Activated effector memory CD4-positive, alpha-beta T cell treated with anti-CD3 and anti-CD28 coated beads, Interleukin-2, amount 50 U/mL, for 16 hours (primary cell): Measurements from ENCODE around the gene TTC39A.
A peak's percentile ranks its signal among the peaks of the same experiment; 100 is the strongest.

ENCODE experiments used
- DNase-seq: peaks from one replicate; pipeline ENCODE4 v3.0.0-alpha.2; 2020

TTC39A gene

GRCh38 chr1:51313961-51314777 lies 16.2 kb downstream of the TTC39A start:
- no peak for DNase-seq

GRCh38 chr1:51313268-51313852 lies 17.0 kb downstream of the TTC39A start:
- DNase-seq: no peak

GRCh38 chr1:51312718-51313117 lies 17.6 kb downstream of the TTC39A start:
- no peak for DNase-seq

- no peak for DNase-seq
These were observed 18.5 kb downstream of the TTC39A start for GRCh38 chr1:51311826-51312225.

GRCh38 chr1:51310871-51311613 lies 19.3 kb downstream of the TTC39A start:
- no peak for DNase-seq

GRCh38 chr1:51309291-51309690 lies 21.1 kb downstream of the TTC39A start:
- DNase-seq: no peak

- no peak for DNase-seq
These were observed 21.7 kb downstream of the TTC39A start for GRCh38 chr1:51308636-51309035.

- DNase-seq: no peak
These were observed 23.4 kb downstream of the TTC39A start for GRCh38 chr1:51306950-51307349.

- DNase-seq: no peak
These were observed 25.0 kb downstream of the TTC39A start for GRCh38 chr1:51305371-51305823.

GRCh38 chr1:51304360-51304759 lies 26.0 kb downstream of the TTC39A start:
- no peak for DNase-seq

GRCh38 chr1:51303751-51304251 lies 26.6 kb downstream of the TTC39A start:
- no peak for DNase-seq

GRCh38 chr1:51303315-51303714 lies 27.0 kb downstream of the TTC39A start:
- DNase-seq: no peak

- no peak for DNase-seq
These were observed 27.6 kb downstream of the TTC39A start for GRCh38 chr1:51302746-51303145.

GRCh38 chr1:51302270-51302669 lies 28.1 kb downstream of the TTC39A start:
- no peak for DNase-seq

GRCh38 chr1:51301844-51302162 lies 28.6 kb downstream of the TTC39A start:
- DNase-seq: no peak

- no peak for DNase-seq
These were observed 29.1 kb downstream of the TTC39A start for GRCh38 chr1:51301152-51301843.

- DNase-seq: no peak
These were observed 30.2 kb downstream of the TTC39A start for GRCh38 chr1:51299981-51300670.

GRCh38 chr1:51299185-51299885 lies 31.0 kb downstream of the TTC39A start:
- DNase-seq: no peak

GRCh38 chr1:51298322-51298705 lies 32.0 kb downstream of the TTC39A start:
- no peak for DNase-seq

- peak; percentile 54 for DNase-seq
These were observed 32.7 kb downstream of the TTC39A start for GRCh38 chr1:51297401-51298321.
